Stimulated activated CD8-positive, alpha-beta memory T cell treated with anti-CD3 and anti-CD28 coated beads, Interleukin-4, amount 100 ng/mL, for 48 hours (primary cell): ENCODE results near the gene GUCA2B.

Experiments
- DNase-seq: peaks from one replicate; pipeline ENCODE4 v3.0.0-alpha.2; 2020

Gene GUCA2B

DNA sequence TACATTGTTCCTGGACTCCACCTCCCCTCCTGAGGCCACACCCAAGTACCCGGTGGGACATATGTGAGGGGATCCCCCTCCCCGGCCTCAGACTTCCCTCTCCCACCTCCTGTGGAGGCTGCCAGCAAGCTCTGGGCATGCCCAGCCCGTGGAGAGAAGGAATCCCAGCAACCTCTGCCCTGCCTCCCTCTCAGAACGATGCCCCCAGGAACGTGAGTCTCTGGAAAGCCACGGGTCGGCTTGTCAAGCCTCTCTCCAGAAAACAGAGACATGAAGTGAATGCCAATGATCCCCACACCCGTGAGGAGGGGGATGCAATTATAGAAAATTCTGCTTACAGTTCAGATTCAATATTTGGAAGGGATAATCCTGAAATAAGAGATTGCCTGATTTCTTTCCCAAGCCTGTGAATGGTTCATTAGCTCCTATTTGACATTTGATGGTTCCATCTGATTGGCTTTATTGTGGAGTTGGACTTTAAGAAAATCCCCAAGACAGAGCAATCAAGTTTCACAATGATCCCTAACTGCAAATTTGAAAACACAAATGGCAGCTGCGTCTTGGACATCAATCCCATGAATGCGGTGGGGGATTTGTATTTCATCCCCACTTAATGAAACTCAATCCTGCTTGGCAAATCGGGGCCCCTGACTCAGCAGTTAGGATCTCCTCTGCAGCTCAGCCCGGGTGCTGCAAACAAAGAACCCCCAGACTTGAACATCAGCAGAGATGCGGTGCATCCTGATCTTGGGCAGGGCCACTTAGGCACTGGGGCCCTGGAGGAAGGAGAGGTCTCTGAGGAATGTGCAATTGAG lies 9.1 kb upstream of the GUCA2B start:
- DNase-seq = no peak

DNA sequence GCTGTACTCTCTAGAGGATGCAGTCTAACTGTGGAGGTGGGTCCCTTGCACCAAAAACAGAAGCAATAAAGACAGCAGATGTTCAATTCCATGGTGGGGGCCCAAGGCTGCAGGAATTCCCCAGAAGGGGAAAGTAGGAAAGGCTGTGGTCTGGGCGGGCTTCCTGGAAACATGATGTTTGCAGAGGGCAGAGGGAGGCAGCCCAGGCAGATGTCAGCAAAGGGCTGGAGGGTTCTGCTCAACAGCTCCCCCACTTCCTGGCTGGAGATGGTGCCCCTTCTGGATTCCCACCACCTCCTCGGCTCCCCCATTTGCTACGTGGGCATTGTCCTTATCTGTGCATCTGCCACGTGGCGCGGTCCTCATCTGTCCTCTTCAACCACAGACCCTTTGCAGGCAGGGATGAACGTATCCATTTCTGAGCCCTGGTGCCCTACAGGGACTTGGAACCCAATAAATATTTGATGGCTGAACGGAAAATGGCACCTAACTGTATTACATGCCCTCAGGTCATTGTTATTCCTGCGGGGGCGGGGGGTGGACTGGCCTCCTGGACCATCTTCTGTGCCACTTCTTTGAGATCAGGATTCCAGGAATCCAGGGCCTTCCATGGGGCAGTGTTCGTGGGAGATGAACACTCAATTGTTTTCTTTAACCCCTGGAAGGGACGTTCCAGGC lies 8.4 kb upstream of the GUCA2B start:
- no peak for DNase-seq

DNA sequence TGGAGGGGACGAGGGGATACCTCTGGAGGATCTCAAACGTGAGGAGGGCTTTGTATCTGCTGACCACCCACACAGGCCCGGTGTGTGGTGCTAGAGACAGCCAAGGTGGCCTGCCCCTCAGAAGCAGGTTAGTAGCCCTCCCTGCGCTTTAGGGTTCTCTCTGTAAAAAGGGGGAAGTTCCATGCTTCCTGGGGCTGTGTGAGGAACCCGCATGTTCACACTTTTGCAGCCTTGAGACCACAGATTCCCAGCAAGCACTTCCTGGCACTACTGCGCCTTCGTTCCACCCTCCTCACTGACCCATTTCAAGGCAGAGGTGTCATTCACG lies 7.9 kb upstream of the GUCA2B start:
- DNase-seq = no peak

DNA sequence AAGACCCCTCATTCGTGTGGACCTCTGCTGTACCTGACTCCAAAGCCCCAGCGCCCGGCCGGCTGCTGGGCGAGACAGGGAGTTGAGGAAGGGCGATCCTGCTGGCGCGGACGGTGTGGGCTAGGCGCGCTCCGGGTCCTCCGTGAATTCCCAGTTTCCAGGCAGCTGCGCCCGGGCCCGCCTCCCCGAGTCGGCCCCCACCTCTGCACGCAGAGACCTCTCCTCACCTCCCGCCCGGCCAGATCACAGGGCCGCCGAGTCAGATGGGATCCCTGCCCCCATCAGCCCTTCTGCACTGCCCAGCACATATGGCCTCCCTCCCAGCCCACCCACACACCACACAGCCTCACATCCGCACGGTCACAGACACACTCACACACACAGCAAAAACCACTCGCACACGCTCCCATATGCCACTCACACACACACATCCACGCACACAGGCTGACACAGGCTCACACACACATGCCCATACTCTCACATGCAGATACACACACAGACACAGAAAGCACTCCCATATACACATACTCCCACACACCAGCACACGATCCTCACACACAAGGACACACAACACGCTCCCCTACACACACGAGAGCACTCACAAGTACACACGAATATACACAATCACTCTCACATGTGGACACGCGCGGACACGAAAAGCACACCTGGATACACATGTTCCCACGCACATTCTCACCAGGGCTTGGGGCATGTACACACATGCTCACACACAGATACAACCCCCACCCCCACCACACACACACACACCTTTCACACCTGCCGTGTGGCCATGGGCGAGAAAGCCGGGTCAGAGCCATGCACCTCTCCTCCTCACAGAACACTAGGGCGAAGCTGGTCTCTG lies 7.2 kb upstream of the GUCA2B start:
- DNase-seq = no peak

DNA sequence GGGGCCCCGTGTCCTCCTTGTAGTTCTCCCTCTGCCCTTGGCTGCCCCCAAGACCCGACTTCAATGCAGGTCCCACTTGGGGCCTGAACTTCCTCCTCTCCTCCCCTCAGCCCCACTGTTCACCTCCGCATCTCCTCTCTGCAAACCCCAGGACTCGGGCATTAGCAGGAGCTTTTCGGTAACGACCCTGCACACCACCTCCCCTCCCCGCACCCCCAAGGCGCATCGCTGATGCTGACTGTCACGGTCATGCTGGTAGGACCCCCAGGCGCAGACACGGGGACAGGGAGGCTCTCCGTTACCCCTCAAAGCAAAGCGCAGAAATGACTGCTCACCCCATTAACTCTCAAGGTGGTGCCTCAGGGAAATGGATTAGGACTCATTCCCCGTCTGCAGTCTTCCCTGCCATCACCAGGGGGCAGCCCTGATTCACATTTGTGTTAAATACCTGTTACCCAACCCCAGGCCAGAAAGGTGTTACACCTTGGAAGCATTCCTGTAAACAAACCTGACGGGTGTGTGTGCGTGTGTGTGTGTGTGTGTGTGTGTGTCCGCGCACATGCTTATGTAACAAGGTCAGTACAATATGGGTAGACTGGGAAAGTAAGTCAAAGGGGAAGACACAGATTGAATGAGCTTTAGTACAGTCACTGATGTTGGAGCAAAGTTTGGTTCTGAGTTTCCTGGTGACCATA lies 6.4 kb upstream of the GUCA2B start:
- DNase-seq = peak; percentile 84

DNA sequence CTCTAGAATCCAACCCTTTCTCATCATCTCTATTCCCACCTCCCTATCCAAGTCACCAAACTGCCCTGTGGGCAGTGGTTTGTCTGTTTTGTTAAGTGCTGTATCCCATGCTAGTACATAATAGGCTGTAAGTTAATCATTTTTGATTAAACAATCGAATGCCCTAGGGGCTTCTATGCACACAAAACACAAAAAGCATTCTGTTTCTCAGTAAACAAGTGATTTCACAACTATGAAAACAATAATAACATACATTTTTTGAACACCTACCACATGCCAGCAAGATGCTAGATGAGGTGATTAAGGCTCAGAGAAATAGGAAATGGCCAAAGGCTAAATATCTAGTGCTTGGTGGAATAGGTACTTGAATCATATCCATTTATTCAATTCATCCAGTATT lies 5.0 kb upstream of the GUCA2B start:
- DNase-seq = no peak

DNA sequence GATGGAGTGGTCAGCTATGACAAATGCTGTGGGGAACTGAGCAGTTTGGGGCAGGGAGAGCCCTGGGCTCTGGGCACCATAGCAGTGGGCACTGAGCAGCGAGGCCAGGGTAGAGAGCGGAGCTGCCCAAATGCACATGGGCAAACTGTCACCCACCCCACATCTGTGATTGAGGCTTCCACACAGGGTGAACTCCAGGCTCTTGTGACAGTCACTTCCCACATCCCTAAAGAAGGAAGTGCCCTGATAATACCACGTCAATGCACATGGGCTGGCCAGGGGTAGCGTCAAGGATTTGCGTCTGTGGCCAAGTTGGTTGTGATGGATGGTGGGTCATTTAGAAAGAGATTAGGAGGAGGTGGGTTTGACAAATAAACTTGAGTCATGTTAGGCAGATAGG lies 2.6 kb upstream of the GUCA2B start:
- no peak for DNase-seq

DNA sequence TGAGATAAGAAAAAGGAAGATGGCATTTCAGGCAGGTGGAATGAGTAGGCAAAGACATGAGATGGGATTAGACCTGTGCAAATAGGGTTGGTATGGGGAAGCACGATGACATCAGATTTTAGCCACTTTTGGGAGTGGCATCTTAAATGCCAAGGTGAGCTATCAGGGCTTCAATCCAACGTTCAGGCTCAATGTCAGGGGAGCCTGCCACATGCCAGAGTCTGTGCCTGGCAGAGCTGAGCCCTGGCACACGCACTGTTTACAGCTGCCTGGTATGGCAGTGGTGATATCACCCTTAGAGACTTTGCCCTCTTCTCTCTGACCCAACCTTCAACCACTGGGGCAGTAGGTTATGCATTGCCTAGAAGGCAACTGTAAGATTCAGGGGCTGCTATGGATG lies 1.1 kb upstream of the GUCA2B start:
- DNase-seq = no peak

DNA sequence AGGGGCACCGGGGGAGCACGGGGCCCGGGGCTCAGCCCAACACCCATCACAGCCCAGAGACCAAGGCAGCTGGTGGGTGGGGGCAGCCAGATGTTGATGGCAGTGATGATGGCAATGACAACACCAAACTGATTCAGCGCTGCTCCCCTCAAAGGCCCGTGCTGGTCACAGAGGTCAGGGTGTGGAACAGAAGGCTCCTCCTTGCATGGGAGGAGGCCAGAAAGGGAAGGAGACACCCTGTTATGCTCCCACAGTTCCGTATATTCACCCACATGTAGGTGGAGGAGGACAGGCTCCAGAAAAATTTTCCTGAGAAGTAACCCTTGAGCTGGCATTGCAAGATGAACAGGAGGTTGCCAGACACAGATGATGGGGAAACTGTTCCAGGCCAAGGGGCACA lies 414 bp downstream of the GUCA2B start:
- DNase-seq = no peak

DNA sequence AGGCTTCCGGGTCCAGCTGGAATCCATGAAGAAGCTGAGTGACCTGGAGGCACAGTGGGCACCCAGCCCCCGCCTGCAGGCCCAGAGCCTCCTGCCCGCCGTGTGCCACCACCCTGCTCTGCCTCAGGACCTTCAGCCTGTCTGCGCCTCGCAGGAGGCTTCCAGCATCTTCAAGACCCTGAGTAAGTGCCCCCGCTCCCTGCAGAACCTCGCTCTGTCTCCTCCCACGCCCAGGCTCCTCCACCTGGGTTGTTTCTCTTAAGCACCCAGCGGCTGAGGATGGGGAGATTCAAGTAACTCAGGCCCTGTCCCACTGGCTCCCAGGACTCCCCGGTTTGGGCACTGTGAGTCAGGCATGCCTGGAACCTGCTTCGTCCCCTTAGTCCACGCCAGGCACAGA lies 1.5 kb downstream of the GUCA2B start:
- no peak for DNase-seq

DNA sequence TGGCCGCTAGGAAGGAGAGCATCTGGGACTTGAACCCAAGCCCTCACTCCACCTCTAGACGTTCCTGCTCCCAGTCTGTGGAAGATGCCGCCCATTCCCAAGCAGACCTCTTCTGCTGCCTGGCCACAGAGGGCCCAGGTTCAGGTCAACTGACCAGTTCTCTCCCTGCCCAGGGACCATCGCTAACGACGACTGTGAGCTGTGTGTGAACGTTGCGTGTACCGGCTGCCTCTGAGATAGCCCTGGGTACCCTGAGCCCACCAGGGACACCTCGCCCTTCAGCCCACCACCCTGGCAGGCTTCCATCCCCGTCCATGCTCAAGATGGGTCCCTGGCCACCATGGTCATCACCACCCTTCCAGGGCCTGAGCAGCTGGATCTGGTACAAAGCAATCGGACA lies 2.2 kb downstream of the GUCA2B start:
- no peak for DNase-seq

DNA sequence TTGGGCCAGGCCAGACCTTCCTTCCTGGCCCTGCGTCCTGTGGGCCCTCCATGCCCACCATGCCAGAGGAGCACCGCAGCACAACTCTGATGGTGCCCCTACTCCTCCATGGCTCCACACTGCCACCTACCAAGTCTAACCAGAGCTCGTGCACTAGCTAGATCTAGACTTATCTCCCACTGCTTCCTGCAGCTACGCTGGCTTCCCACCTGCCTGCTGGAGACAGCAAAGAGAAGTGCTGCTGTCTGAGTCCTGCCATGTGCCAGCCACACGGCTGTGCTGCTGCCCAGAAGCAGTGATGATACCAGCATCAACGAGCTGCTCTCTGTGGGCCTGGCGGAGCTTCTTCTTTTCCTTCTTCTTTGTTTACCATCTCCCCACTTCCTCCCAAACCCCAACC lies 4.5 kb downstream of the GUCA2B start:
- DNase-seq = no peak

DNA sequence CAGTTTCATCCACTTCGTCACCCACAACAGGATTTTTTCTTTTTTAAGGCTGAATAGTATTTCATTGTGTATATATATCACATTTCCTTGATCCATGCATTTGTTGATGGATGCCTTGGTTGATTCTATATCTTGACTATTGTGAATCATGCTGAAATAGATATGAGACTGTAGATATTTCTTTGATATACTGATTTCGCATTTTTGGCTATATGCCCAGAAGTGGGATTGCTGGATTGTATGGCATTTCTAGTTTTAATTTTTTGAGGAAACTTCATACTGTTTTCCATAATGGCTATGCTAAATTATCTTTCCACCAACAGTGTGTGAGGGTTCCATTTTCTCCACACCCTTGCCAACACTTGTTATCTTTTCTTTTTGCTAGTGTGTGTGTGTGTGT lies 5.0 kb downstream of the GUCA2B start:
- DNase-seq = no peak

DNA sequence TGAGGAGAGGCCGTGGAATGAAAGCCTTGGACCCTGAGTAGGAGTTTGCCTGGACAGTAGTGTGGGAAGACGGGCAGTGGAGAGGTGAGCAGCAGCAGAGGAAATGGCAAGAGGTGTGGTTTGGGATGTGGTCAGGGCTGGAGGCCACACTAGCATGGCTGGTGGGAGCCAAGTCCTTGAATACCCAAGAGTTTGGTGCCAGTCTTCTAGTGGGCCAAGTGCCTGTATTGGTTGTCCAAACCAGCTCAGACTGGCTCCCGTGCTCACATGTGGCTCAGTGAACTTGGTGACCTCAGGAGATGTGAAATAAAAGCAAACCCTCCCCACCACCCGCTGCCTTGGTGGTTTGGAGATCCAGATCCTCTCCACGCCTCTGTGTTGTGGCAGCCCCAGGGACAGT lies 9.0 kb downstream of the GUCA2B start:
- DNase-seq = no peak

DNA sequence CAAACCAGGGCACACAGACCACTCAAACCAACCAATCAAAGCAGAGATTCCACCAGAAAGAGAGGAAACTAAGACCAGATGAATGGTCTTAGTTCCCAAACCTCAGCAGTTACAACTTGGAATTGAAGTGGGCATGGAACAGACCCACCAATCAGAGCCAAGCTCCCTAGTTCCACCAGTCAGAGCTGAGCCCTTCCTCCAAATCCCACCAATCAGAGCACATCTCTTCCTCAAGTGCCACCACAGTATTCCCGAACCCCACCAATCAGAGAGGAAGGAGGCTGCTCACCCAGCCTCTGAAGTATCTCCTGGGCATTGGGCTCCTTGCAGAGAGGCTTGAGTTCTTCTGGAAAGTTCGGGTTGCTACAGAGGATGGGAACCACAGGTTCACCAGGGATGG lies 9.9 kb downstream of the GUCA2B start:
- no peak for DNase-seq

DNA sequence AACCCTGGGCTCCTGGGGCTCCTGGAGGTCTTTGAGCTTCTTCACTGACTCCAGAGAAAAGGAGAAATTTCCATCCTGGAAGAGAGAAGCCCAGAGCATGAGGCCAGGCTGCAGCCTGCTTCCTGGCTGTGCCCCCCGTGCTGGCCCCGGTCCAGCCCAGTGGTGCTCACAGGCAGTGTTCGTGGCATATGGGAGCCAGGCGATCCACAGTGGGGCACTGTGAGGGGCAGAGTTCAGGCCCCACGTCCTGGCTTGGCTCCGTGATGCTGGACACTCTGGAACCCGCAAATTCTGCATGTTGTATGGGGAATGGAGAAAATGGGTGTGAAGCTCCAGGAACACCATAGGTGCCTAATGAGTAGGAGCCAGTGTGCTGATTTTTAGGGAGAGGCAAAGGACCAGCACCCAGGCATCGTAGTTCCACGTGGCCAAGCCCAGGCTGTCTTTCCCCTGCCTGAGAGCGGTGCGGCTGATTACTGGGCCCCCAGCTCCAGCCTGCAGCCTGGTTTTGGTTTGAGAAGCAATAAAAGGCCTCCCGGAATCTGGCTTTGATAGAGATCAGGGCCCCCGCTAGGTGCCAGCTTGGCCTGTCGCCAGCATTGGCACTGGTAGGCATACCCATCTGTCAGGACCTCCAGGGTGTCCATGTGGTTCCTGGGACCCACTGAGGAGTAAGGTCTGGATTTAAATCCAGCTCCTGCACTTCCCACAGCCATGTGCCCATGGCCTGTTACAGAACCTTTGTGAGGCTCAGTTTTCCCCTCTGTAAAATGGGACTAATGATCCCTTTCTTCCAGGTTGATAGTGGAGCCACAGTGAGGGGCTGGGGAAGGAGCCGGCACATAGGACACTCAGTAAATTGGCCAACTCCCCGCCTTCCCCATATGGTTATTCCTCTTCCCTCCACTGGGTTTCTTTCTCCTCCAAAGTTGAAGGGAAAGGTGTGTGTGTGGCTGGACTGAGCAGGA lies 10.6 kb downstream of the GUCA2B start:
- DNase-seq = no peak

DNA sequence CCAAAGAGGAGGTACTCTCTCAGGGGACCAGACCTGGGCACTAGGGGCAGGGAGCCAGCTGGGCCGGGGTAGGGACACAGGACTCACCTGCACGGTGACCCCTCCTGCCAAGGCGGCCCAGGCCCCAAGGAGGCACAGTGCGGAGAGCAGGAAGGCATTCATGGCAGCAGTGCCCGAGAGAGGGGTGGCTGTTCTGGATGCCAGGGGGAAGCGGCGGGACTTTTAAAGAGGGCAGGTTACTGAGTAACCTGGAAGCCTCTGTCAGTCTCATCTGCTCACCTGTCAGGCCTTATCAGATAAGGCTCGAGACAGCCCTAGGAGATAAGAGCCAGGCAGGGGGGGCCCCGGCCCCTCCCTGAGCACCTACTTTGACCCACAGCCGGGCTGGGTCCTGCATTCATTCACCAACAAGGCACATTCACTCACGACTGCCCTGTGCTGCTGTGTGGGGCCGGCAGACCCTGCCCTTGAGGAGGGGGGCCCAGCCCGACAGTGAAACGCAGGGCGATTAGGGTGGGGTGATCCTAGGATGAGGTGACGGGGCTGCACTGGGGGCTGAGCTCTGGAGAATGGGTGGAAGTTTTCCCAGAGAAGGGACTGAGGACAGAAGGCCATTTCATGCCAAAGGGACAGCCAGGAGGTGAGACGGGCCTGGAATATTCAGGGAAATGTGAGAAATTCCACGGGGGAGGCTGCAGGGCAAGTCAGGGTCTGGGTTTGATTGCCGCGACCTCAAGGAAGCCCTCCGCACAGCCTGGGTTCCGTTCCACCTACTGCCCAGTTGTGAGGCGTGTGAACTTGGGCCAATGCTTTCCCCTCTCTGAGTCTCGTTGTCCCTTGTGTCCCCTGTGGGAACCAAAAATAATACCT lies 11.6 kb downstream of the GUCA2B start, which contains the start of gene GUCA2A:
GUCA2A (minus strand) TSS at position 195 of the 870 bp plus-strand sequence; CDS start at position 162, 33 bp downstream.
- no peak for DNase-seq

DNA sequence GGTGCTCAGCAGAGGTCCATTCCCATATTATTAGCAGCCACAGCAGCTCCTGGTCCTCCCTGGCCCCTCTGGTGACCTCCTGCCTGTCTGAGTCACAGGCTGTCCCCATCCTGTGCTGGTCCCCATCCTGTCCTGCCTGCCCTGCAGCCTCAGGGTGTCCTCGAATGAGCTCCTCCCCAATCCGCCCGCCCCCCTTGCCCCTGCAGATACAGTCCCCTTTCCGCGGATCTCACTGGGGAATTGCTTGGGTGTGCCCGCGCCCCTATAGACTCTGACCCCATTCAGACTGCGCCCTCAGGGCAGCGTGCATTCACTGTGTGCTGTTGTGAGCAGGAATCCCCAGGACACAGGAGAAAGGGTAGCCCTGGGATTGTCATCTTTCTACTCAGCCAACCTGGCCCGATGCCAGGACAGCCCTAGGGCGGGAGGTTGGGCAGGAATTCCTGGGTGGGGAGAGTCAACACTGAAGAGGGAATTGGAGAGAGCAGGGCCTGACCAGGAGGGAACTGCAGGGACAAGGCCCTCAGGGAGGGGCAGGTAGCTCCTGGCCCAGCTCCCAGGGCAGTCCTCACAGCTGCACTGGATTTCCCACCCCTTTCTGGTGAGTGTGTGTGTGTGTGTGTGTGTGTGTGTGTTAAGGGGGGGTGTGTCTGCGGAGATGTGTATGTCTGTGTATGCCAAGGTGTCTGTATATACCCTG lies 12.5 kb downstream of the GUCA2B start:
- no peak for DNase-seq

DNA sequence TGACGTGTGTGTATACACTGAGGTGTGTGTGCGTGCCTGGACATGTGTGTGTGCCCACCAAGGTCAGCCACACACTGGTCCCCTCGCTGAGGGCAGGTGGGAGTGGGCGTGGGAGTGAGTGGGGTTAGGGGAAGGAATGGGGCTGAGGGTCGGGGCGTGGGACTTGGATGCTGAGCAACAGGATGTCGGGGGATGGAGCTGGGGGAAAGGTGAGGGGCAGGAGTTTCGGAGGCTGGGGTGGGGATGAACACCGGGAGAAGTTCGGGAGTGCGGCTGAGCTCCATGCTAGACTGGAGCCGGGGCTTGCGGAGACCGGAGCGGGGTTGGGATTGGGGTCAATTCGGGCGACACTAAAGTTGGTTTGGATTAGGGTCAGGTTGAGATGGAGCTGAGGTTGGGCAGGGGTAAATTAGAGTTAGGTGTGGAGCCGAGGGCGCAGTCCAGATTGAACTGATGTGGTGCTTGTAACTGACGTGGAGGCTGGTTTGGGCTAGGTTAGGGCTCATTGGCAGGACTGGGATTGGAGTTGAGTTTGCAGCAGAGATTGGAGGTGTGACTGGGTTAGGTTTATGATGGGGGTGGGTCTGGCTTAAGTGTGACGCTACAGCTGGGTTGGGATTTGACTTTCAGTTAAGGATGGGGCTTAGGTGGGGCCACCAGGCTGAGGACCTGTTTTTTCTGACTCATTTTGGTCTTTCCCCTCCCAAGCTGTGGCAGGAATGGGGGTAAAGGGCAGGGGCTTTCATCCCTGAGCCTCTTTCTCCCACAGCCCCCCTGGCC lies 14.6 kb downstream of the GUCA2B start:
- DNase-seq = no peak

DNA sequence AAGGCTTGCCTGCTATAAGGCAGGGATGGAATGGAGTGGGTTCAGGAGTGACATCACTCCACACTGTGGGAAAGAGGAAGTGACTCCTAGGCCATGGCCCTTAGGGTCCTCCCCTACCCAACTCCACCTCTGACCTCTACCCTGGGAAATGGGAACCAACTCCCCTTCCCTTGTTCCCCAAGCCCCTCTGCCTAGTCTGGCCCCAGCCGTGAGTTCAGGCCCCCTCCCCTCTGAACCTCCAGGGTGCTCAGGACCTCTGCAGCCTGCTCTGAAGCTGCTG lies 15.1 kb downstream of the GUCA2B start:
- no peak for DNase-seq
